ENCODE data around the gene FSTL4. TPM values are rescaled to one million over a fixed set of nuclear protein-coding genes. Genes with fewer than 3 reads are reported as not detected.

Gene FSTL4
- total RNA-seq, 1 experiment from 2014 or later, result not detected

GRCh38 chr5:133247151-133247709 lies 365.1 kb downstream of the FSTL4 start:
- in situ Hi-C loops (cut with HindIII; ENCODE audit: low pct_unique_long_range_greater_than_20kb, low sequenced_read_pairs), result no loop called here
- DNase-seq (ENCODE audit: low read depth), result no peak

DNA sequence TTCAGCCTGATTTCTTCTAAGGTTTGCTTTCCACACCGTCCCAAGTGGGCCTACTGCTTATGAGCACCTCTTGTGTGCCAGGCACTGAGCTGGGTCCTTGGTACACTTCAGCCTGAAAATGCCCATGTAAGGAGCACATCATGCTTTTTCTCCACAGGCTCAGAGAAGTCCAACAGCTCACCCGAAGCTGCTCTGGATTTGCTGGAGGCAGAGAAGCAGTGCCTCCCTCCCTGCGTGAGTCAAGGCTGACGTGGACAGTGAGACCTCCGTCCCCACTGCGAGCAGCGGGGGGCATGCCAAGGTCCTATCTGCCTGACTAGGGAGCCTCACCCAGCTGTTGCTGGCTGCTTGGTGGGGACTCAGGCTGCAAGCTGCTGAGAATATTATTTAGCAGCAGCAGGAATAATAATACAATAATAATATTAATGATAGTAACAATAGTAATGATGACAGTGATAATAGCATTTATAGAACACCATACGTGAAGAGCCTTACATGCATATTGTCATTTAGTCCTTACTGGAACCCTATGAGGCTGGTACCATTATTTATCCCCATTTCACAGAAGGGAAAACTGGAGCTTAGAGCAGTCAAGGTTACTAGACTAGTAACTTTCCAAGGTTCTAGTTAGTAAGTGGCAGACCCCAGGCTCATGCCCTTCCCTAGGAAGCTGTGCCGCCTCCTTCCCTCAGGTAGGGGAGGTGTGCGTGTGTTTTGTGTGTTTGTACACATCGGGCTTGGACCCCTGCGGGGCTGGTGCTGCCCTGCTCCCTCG lies 365.8 kb downstream of the FSTL4 start:
- in situ Hi-C loops (cut with HindIII; ENCODE audit: low pct_unique_long_range_greater_than_20kb, low sequenced_read_pairs), result no loop called here
- no peak for DNase-seq (ENCODE audit: low read depth)

- in situ Hi-C loops (cut with HindIII; ENCODE audit: low pct_unique_long_range_greater_than_20kb, low sequenced_read_pairs), result no loop called here
- no peak for DNase-seq (ENCODE audit: low read depth)
Observed at GRCh38 chr5:133246053-133246370, 366.3 kb downstream of the FSTL4 start.

- in situ Hi-C loops (cut with HindIII; ENCODE audit: low pct_unique_long_range_greater_than_20kb, low sequenced_read_pairs), result no loop called here
- DNase-seq (ENCODE audit: low read depth), result peak; percentile 81
Observed at GRCh38 chr5:133245191-133246052, 366.9 kb downstream of the FSTL4 start.

DNA sequence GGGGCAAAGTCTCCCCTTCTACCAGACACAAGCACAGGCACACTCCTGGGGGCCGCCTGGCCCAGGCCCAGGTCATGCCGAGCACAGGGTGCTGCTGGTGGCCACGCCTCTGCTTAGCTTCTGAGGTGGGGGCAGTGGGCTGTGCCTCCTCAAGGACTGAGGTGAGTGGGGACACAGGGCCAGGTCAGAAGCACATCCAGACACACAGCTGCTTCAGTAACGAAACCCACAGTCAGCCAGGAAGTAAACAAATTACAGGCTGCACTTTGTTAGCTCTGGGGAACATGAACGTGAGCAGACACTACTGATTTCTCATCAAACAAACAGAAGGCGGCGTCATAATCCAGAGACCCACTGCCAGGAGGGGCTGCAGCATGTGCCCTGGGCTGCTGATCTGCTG lies 368.1 kb downstream of the FSTL4 start:
- in situ Hi-C loops (cut with HindIII; ENCODE audit: low pct_unique_long_range_greater_than_20kb, low sequenced_read_pairs), result no loop called here
- no peak for DNase-seq (ENCODE audit: low read depth)

DNA sequence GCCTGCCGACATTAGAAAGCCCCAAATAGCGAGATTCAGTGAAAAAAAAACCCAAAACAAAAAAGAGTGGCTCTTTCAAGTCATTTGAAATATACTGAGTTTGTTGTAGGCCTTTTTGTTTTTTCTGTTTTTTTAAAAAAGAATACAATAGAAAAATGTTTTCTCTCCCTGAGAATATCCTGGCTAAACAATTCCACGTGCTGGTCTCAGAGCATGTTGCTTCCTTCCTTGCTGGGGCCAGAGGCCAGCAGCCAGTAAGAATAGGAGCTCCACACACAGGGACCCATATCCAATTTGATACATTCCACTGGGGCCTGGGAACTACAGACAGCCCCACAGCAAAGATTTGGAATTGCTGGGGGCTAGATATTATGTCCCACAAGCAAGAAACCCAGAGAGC lies 369.1 kb downstream of the FSTL4 start:
- DNase-seq (ENCODE audit: low read depth), result no peak
- in situ Hi-C loops (cut with HindIII; ENCODE audit: low pct_unique_long_range_greater_than_20kb, low sequenced_read_pairs), result no loop called here

GRCh38 chr5:133242221-133242835 lies 370.0 kb downstream of the FSTL4 start:
- DNase-seq (ENCODE audit: low read depth), result no peak
- in situ Hi-C loops (cut with HindIII; ENCODE audit: low pct_unique_long_range_greater_than_20kb, low sequenced_read_pairs), result no loop called here

DNA sequence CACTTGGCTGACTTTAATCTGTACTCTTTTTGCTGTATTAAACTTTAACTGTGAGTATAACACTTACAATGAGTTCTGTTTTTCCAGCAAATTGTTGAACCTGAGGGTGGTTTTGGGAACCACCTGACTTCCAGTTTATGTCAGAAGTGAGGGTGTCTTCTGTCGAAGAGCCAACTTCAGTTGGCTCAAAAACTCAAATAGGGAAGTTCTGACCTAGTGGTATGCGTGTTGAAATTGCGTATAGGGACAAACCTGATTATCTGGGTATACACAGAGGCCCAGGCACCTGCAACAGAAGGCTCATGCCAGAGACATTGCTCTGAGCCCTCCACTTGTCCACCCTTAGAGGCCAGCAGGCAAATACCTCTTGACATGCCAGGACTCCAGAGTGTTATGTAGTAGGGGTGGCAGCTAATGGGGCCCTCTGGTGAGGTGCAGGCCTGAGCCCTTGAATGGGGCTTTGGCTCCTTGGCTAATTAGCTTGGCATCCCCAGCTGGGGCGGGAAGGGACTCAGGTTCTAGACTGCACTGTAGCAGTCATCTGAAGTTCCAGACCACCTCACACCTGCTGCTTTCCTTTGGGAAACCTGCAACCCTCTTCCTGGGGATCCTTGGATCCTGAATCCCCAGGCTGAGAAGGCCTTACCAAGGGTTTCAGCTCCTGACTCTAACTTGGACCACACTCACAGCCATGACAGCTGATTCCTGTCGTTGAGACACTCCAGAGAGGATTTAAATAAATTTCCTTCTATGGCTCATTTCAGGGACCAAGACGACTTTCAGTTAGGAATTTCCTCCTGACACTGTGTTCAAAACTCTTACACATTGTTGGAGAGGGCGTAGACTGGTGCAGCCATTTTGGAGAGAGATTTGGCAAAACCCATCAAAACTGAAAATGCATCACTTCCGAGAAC lies 370.9 kb downstream of the FSTL4 start:
- no peak for DNase-seq (ENCODE audit: low read depth)
- in situ Hi-C loops (cut with HindIII; ENCODE audit: low pct_unique_long_range_greater_than_20kb, low sequenced_read_pairs), result no loop called here

- in situ Hi-C loops (cut with HindIII; ENCODE audit: low pct_unique_long_range_greater_than_20kb, low sequenced_read_pairs), result no loop called here
- peak; percentile 91 for DNase-seq (ENCODE audit: low read depth)
Observed at GRCh38 chr5:133240425-133241091, 371.8 kb downstream of the FSTL4 start.

GRCh38 chr5:133238426-133239205 lies 373.7 kb downstream of the FSTL4 start:
- in situ Hi-C loops (cut with HindIII; ENCODE audit: low pct_unique_long_range_greater_than_20kb, low sequenced_read_pairs), result no loop called here
- DNase-seq (ENCODE audit: low read depth), result no peak

DNA sequence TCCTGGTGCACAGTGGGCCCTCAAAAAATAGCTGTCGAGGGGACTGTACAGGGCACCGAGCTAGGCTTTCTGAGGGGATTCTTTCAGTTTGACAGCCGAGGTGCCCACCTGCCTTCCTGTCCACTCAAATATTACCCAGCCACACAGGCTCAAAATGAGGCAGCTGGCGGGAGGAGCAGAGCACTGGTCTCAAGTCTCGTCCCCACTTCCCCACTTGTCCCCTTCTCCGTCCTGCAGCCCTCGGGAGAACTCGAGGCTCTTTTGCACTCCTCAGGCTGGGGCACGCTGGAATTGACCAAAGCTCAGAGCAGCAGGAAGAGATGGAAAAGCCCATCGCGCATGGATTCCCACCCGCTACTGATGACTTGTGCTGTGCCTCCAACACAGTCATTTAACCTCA lies 375.4 kb downstream of the FSTL4 start:
- DNase-seq (ENCODE audit: low read depth), result no peak
- in situ Hi-C loops (cut with HindIII; ENCODE audit: low pct_unique_long_range_greater_than_20kb, low sequenced_read_pairs), result no loop called here

DNA sequence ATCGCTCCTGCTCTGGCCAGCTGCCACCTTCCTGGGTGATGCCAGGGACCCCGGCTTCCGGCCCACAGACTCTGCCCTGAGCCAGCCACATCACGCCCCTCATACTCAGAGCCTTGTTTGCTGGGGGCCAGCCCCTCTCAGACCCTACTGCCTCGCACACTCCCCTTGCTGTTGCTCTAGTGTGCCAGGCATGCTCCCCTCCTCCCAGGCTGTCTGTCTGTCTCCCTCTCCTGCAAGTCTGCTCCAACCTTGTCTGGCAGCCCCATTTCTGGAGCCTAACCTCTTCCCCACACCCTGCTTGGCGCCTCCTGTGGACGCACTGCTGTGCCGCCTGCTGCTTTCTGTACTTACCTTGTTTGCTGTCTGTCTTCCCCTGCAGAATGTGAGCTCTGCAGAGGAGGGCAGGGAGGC lies 375.8 kb downstream of the FSTL4 start:
- no peak for DNase-seq (ENCODE audit: low read depth)

GRCh38 chr5:133235696-133236426 lies 376.5 kb downstream of the FSTL4 start:
- in situ Hi-C loops (cut with HindIII; ENCODE audit: low pct_unique_long_range_greater_than_20kb, low sequenced_read_pairs), result no loop called here
- no peak for DNase-seq (ENCODE audit: low read depth)

More for the DNA sequence above, 375.8 kb downstream of the FSTL4 start:
- in situ Hi-C loops (cut with HindIII; ENCODE audit: low pct_unique_long_range_greater_than_20kb, low sequenced_read_pairs), result no loop called here

DNA sequence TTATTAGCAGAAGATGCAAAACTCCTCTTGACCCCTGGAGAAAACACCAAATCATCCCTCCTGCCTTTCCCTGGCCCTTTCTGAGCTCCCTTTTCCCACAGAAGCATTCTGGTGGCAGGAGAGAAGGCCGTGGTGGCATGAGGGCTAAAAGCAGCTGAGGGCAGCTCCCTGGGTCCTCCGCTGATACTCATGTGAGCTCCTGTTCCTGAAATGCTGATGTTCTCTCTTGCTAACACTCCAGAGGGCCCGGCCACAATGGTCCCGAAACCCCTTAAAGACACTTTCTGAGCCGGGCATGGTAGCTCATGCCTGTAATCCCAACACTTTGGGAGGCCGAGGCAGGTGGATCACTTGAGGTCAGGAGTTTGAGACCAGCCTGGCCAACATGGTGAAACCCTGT lies 377.4 kb downstream of the FSTL4 start:
- in situ Hi-C loops (cut with HindIII; ENCODE audit: low pct_unique_long_range_greater_than_20kb, low sequenced_read_pairs), result no loop called here
- DNase-seq (ENCODE audit: low read depth), result no peak

DNA sequence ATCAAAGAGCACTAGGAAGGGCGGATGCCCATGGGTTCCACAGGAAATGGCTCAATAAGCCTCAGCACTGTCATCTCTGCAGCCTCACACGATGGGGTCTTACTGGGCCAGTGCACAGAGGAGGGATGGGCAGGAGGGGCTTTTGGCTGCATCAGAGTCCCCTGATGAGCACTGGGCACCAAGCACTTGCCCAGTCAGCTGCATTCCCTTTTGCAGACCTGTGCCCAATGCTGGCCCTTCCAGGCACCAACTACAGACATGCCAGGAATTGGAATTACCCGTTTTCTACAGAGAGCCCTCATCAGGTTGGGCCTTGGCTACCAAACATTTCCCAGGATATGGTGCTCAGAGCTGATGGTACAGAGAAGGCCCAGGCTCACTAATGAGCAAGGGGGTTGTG lies 378.1 kb downstream of the FSTL4 start:
- DNase-seq (ENCODE audit: low read depth), result no peak
- in situ Hi-C loops (cut with HindIII; ENCODE audit: low pct_unique_long_range_greater_than_20kb, low sequenced_read_pairs), result no loop called here

DNA sequence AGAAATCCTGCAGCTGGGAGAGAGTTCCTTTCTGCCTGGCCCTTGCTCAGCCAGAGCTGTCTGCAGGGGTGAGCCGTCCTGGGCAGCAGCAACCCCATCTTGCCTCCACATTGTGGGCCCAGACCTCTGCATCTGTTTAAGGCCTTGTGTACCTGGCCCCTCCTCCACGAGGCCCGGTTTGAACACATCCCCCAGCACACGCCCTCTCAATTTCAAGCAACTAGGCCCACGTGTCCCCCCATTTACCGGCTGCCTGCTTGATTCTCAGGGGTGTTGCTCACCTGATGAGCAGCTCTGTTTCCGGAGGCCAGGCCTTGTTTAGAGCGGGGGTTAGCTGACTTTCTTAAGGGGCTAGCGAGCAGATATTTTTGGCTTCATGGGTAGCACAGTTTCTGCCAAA lies 378.7 kb downstream of the FSTL4 start:
- in situ Hi-C loops (cut with HindIII; ENCODE audit: low pct_unique_long_range_greater_than_20kb, low sequenced_read_pairs), result no loop called here
- DNase-seq (ENCODE audit: low read depth), result no peak

Measured in Caki2 (cell line).